RWPE1 (cell line): ENCODE measurements around the gene CELSR2.
A peak's percentile ranks its signal among the peaks of the same experiment; 100 is the strongest.

Source experiments
- CTCF ChIA-PET: fragments of 350-600 bp; sonication (Branson Sonifier 250); formaldehyde crosslinking; extraction: SDS; loops from one replicate; lab custom pipeline; 2021; lab: Yijun Ruan, JAX
- POLR2A ChIA-PET: fragments of 400-600 bp; formaldehyde crosslinking; extraction: SDS; loops from one replicate; lab custom pipeline; 2020; ENCODE audit warnings: antibody characterized with exemption; ENCODE audit not compliant: low non-redundant PET; lab: Yijun Ruan, JAX
- DNase-seq: peaks from one replicate; pipeline ENCODE4 v3.0.0; 2012; ENCODE audit warnings: low spot score
- H3K27ac ChIP-seq: fragments of 450-650 bp; 2 replicates; pipeline ENCODE4 v1.5.1; 2017
- CTCF ChIP-seq: fragments of 450-650 bp; conservative IDR thresholded peaks from 2 replicates; pipeline ENCODE4 v1.5.1; 2017; ENCODE audit warnings: low read depth, mild to moderate bottlenecking

The CELSR2 gene

GRCh38 chr1:109208394-109208793, 40.9 kb upstream of the CELSR2 start:
- ChIA-PET CTCF (no interaction called here), POLR2A (no interaction called here)
- no peak for DNase-seq
- no peak for TF ChIP-seq CTCF
- no peak overlapping the region for H3K27ac ChIP-seq

GRCh38 chr1:109208836-109209463, 40.4 kb upstream of the CELSR2 start:
- POLR2A ChIA-PET = no interaction called here
- no peak for TF ChIP-seq CTCF
- no peak overlapping the region for H3K27ac ChIP-seq
- peak; percentile 28 for DNase-seq
- CTCF ChIA-PET = interaction anchor here (1.7 kb wide), 1 partner anchor 8 kb away, joined by 6 read pairs; no protein-coding TSS in a partner anchor

- ChIA-PET POLR2A (interaction anchor here (0.5 to 0.8 kb wide), 2 partner anchors 40 to 216 kb away, joined by 3 read pairs; partner anchors contain the start of gene PSMA5), CTCF (interaction anchor here (0.6 to 1.7 kb wide), 2 partner anchors 9 to 69 kb away, joined by 3 to 6 read pairs; no protein-coding TSS in a partner anchor)
These were observed 39.3 kb upstream of the CELSR2 start for GRCh38 chr1:109210058-109210457.

GRCh38 chr1:109213345-109213823, 36.0 kb upstream of the CELSR2 start:
- POLR2A ChIA-PET = no interaction called here
- CTCF ChIA-PET = interaction anchor here (0.5 to 2.1 kb wide), 3 partner anchors 12 to 113 kb away, joined by 3 to 12 read pairs (median 5); no protein-coding TSS in a partner anchor
- no peak for DNase-seq
- H3K27ac ChIP-seq = peak overlapping the region; percentile 92
- no peak for TF ChIP-seq CTCF

More at GRCh38 chr1:109210058-109210457, 39.3 kb upstream of the CELSR2 start:
- H3K27ac ChIP-seq = peak overlapping the region; percentile 51
- peak; percentile 68 for DNase-seq
- no peak for TF ChIP-seq CTCF

- ChIA-PET POLR2A (interaction anchor here (1.0 kb wide), 2 partner anchors 13 to 114 kb away, joined by 3 read pairs; no protein-coding TSS in a partner anchor), CTCF (interaction anchor here (0.5 to 2.1 kb wide), 5 partner anchors 13 to 114 kb away, joined by 3 to 12 read pairs (median 4); no protein-coding TSS in a partner anchor)
These were observed 35.3 kb upstream of the CELSR2 start, which contains the start of gene SARS1 for GRCh38 chr1:109213824-109214693. TSS of gene SARS1 (plus strand) at chr1:109213918. CDS start at chr1:109213993, 75 bp downstream.

More at GRCh38 chr1:109213824-109214693, 35.3 kb upstream of the CELSR2 start, which contains the start of gene SARS1:
- peak within 1 kb of the TSS; percentile 92 for H3K27ac ChIP-seq
- peak; percentile 94 for DNase-seq
- TF ChIP-seq CTCF = no peak
